Superior temporal gyrus (tissue), 1 donor: Measurements from ENCODE around the gene DENND2D.
"Not testable (repeated sequence)": the region's sequence is repeated elsewhere in the genome, so short reads cannot be mapped to it uniquely, and the experiment has no call there.

Experiments used
- DNase-seq: peaks from one replicate; pipeline ENCODE4 v3.0.0-alpha.2; 2016; ENCODE audit errors: extremely low spot score

DENND2D gene

GRCh38 chr1:111221633-111222291 is 21.3 kb upstream of the DENND2D start:
- DNase-seq: no peak

GRCh38 chr1:111221276-111221632 is 20.8 kb upstream of the DENND2D start:
- DNase-seq: no peak

GRCh38 chr1:111220302-111220890 is 19.9 kb upstream of the DENND2D start:
- DNase-seq: no peak

GRCh38 chr1:111219557-111220286 is 19.3 kb upstream of the DENND2D start:
- DNase-seq: peak; percentile 25

- DNase-seq: no peak
Observed at GRCh38 chr1:111218701-111219556, 18.5 kb upstream of the DENND2D start.

- no peak for DNase-seq
Observed at GRCh38 chr1:111217183-111217910, 16.9 kb upstream of the DENND2D start.

GRCh38 chr1:111216751-111217150 is 16.3 kb upstream of the DENND2D start:
- no peak for DNase-seq

- not testable (repeated sequence) for DNase-seq
Observed at GRCh38 chr1:111215285-111215684, 14.8 kb upstream of the DENND2D start.

GRCh38 chr1:111214884-111215283 is 14.4 kb upstream of the DENND2D start:
- no peak for DNase-seq

- no peak for DNase-seq
Observed at GRCh38 chr1:111214074-111214801, 13.8 kb upstream of the DENND2D start.

- no peak for DNase-seq
Observed at GRCh38 chr1:111213412-111213811, 13.0 kb upstream of the DENND2D start.

- no peak for DNase-seq
Observed at GRCh38 chr1:111212634-111213335, 12.3 kb upstream of the DENND2D start.

- DNase-seq: no peak
Observed at GRCh38 chr1:111211921-111212320, 11.5 kb upstream of the DENND2D start.

GRCh38 chr1:111209622-111210021 is 9.2 kb upstream of the DENND2D start:
- no peak for DNase-seq

- DNase-seq: no peak
Observed at GRCh38 chr1:111208921-111209320, 8.5 kb upstream of the DENND2D start.

- DNase-seq: no peak
Observed at GRCh38 chr1:111205714-111206050, 5.2 kb upstream of the DENND2D start.

GRCh38 chr1:111204983-111205713 is 4.7 kb upstream of the DENND2D start:
- DNase-seq: no peak

GRCh38 chr1:111204201-111204982 is 3.9 kb upstream of the DENND2D start:
- DNase-seq: no peak

- no peak for DNase-seq
Observed at GRCh38 chr1:111203681-111204200, 3.3 kb upstream of the DENND2D start.
